ENCODE data around the gene TBC1D16. TPM values are rescaled to one million over a fixed set of nuclear protein-coding genes. Genes with fewer than 3 reads are reported as not detected.

The TBC1D16 gene
- total RNA-seq, 4 donors from 2014 or later: 6.4 to 20.2 (median 11.5) TPM

GRCh38 chr17:79887451-79887991 is 148.2 kb downstream of the TBC1D16 start:
- Histone ChIP-seq H3K27me3 (peaks cover 0 to 78% (median 0%) of the 10 kb centered on the region in 4 donors), H3K4me1 (peaks cover 0 to 21% (median 6%) of the 10 kb centered on the region in 3 donors), H3K36me3 (no peaks in the 10 kb centered on the region), H3K4me3 (no peak overlapping the region), H3K27ac (no peak overlapping the region), H3K9me3 (no peaks in the 10 kb centered on the region)
- TF ChIP-seq POLR2A (IDR thresholded peaks at IDR 0.05) (no peak), CTCF (IDR thresholded peaks at IDR 0.05) (no peak)
- WGBS, 2 donors: 78 to 85% methylated on average over 13 to 14 of the region's 14 CpGs
- intact Hi-C loops (cut with DNase I): no loop called here
- DNase-seq: no peak

GRCh38 chr17:79883202-79883601 is 152.5 kb downstream of the TBC1D16 start:
- Histone ChIP-seq H3K9me3 (no peaks in the 10 kb centered on the region), H3K27me3 (peaks cover 0 to 55% (median 0%) of the 10 kb centered on the region in 4 donors), H3K4me3 (no peak overlapping the region), H3K4me1 (no peaks in the 10 kb centered on the region), H3K36me3 (no peaks in the 10 kb centered on the region), H3K27ac (no peak overlapping the region)
- no peak for DNase-seq
- TF ChIP-seq CTCF (IDR thresholded peaks at IDR 0.05) (no peak), POLR2A (IDR thresholded peaks at IDR 0.05) (no peak)
- 60 to 70% methylated on average over 5 to 7 of the region's 7 CpGs for whole genome bisulfite sequencing, 2 donors
- intact Hi-C loops (cut with DNase I): no loop called here

Other genes starting within 250 kb of the TBC1D16 start
- 1 to 10 TPM; 2.3 to 4.7 (median 2.6) TPM for gene CBX8, start 238.8 kb downstream of the TBC1D16 start, total RNA-seq
- gene CBX4, start 196.4 kb downstream of the TBC1D16 start, total RNA-seq: 10 to 100 TPM in 3 of 4 donors, 1 to 10 TPM in 1; 9.0 to 26.3 (median 17.1) TPM
- gene CCDC40, start 770 bp upstream of the TBC1D16 start, total RNA-seq: 1 to 10 TPM in 3 of 4 donors, under 1 TPM in 1; 0.32 to 3.9 (median 2.1) TPM
- gene GAA, start 65.7 kb upstream of the TBC1D16 start, total RNA-seq: 10 to 100 TPM; 14.3 to 50.4 (median 28.7) TPM
- 100 to 1,000 TPM in 2 of 4 donors, 10 to 100 TPM in 2; 69.0 to 112 (median 94.7) TPM for gene EIF4A3, start 111.3 kb upstream of the TBC1D16 start, total RNA-seq
- gene CARD14, start 134.2 kb upstream of the TBC1D16 start, total RNA-seq: 10 to 100 TPM; 13.0 to 54.3 (median 27.6) TPM
- gene SGSH, start 184.5 kb upstream of the TBC1D16 start, total RNA-seq: 10 to 100 TPM in 3 of 4 donors, 1 to 10 TPM in 1; 8.7 to 18.7 (median 12.9) TPM
- gene SLC26A11, start 184.6 kb upstream of the TBC1D16 start, total RNA-seq: 10 to 100 TPM in 1 of 4 donors, 1 to 10 TPM in 3; 5.7 to 11.4 (median 7.6) TPM
- gene RNF213, start 225.0 kb upstream of the TBC1D16 start, total RNA-seq: 10 to 100 TPM; 56.1 to 67.9 (median 60.9) TPM

All from esophagus squamous epithelium (tissue), 5 donors.